H1 (cell line): ENCODE data around the gene C3orf52. TPM values are rescaled to one million over a fixed set of nuclear protein-coding genes. Genes with fewer than 3 reads are reported as not detected.

Experiments used
- ASH2L ChIP-seq: fragments of 200-600, 300-600 bp; sonication (generic); IDR thresholded peaks from one replicate; pipeline ENCODE4 v1.7.1; 2017; ENCODE audit warnings: low read length
- CHD2 ChIP-seq: IDR thresholded peaks from 2 replicates; pipeline ENCODE4 v1.6.1; 2012; ENCODE audit warnings: low read length, improper control_type of control experiment
- NANOG ChIP-seq: IDR thresholded peaks from 2 replicates; pipeline ENCODE4 v1.6.1; 2011; ENCODE audit warnings: low read length, low read depth, mild to moderate bottlenecking, inconsistent platforms; ENCODE audit not compliant: insufficient read depth, poor library complexity, severe bottlenecking
- YY1 ChIP-seq: IDR thresholded peaks from 2 replicates; pipeline ENCODE4 v1.6.1; 2011; ENCODE audit warnings: low read depth, mild to moderate bottlenecking, low read length
- polyA plus RNA-seq, 7 experiments: library from polyadenylated mRNA; depleted of rRNA in 3 of 7; stranded (reverse) in 5 of 7; unstranded in 2 of 7; fragments of >200 nt in 5 of 7; fragments of 200-250 nt in 2 of 7; gene quantifications; 1 replicate in 5 of 7; 2 replicates in 1 of 7; 4 replicates in 1 of 7; pipeline versions ENCODE4 v1.2.1 to v1.2.3, GENCODE V29; 2011 to 2013; ENCODE audit warnings: missing spikeins in 2 of 7, mixed read lengths in 2 of 7
- total RNA-seq: library from RNA; stranded (reverse); fragmentation: NEBNext Ultra II Directional; extraction: Animal tissue kit (Norgen Biotek cat#: 25700); gene quantifications from 2 replicates; pipeline ENCODE4 v1.2.1, GENCODE V29; 2021
- TF ChIP-seq, protein P1 (sequence below), 3 experiments: IDR thresholded peaks; 1 replicate in 2 of 3; 2 replicates in 1 of 3; pipeline versions ENCODE4 v1.5.1 to v1.6.1; 2011; ENCODE audit warnings: low read length in 3 of 3, mild to moderate bottlenecking in 3 of 3, inconsistent platforms in 2 of 3, low read depth in 1 of 3, moderate library complexity in 1 of 3; ENCODE audit not compliant: insufficient read depth in 1 of 3; ENCODE audit errors: control extremely low read depth in 1 of 3
- TF ChIP-seq, protein P2 (sequence below): IDR thresholded peaks from 2 replicates; pipeline ENCODE4 v1.6.1; 2012; ENCODE audit warnings: inconsistent platforms

The C3orf52 gene
- total and polyA plus RNA-seq, 2 of the 8 experiments (the other 6 are each of a cell fraction or from before 2014, with no cell fraction given): 9.7 to 13.1 TPM

DNA sequence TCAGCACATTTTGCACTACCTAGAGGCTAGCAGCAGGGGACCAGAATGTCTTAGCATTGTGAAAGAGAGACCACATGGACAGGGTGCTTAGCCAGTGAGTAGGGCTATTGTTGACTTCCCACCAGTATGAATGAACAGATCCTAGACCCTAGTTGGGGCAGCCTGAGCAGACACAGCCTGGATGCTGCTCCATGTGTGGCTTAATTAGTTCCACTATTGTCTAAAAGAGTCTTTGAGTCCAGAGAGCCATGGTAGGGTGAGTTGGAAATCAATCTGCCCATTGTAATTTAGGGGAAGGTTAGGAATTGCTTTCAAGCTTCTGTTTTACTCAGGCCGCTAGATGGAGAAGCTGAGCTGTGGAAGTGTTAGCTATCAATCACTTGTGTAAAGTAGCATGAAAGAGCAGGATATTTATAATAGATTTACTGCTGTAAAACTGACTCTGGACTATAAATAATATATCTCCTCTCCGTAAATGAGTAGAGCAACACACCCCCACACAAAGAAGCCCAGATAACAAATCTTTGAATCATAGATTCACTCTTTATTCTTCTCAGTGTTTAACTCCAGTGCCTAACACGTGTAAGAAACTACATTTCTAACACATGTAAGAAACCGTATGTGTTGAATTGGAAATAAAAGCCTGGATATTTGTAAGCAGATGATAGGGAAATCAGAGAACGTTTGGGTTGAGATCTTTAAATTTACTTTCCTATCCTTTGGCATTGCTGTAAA, 50.9 kb downstream of the C3orf52 start (continued):
- TF ChIP-seq ASH2L (peak; percentile 41), NANOG (peak; percentile 82), YY1 (peak; percentile 17; the same call in 1 of the 2 replicates), CHD2 (no peak)
- TF ChIP-seq, protein P1, sequence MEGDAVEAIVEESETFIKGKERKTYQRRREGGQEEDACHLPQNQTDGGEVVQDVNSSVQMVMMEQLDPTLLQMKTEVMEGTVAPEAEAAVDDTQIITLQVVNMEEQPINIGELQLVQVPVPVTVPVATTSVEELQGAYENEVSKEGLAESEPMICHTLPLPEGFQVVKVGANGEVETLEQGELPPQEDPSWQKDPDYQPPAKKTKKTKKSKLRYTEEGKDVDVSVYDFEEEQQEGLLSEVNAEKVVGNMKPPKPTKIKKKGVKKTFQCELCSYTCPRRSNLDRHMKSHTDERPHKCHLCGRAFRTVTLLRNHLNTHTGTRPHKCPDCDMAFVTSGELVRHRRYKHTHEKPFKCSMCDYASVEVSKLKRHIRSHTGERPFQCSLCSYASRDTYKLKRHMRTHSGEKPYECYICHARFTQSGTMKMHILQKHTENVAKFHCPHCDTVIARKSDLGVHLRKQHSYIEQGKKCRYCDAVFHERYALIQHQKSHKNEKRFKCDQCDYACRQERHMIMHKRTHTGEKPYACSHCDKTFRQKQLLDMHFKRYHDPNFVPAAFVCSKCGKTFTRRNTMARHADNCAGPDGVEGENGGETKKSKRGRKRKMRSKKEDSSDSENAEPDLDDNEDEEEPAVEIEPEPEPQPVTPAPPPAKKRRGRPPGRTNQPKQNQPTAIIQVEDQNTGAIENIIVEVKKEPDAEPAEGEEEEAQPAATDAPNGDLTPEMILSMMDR (IDR thresholded peaks at IDR 0.05; ENCODE audit: control extremely low read depth in 1 of 3, insufficient read depth in 1 of 3, low read depth in 1 of 3, low read length in 3 of 3): peak in 2 of 3 experiments; percentile 60 to 74; a peak in 3 of 4 replicates
- TF ChIP-seq, protein P2, sequence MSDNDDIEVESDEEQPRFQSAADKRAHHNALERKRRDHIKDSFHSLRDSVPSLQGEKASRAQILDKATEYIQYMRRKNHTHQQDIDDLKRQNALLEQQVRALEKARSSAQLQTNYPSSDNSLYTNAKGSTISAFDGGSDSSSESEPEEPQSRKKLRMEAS: peak; percentile 75
